Astrocyte (in vitro differentiated cells and primary cell): ENCODE results near the gene ETV5.

Source experiments
- CTCF ChIP-seq: IDR thresholded peaks from 2 replicates; pipeline ENCODE4 v1.5.1; 2011; ENCODE audit warnings: low read depth, mild to moderate bottlenecking, inconsistent platforms, low read length, moderate library complexity; ENCODE audit not compliant: insufficient read depth
- EZH2 ChIP-seq: IDR thresholded peaks from 2 replicates; pipeline ENCODE4 v1.6.1; 2012; ENCODE audit warnings: mild to moderate bottlenecking, low read length, inconsistent platforms; ENCODE audit not compliant: insufficient read depth

- no peak for TF ChIP-seq CTCF
- TF ChIP-seq EZH2 = no peak
Measured at GRCh38 chr3:186077466-186077865, 31.4 kb downstream of the ETV5 start.
